Adrenal gland (tissue), 5 donors: ENCODE data around the gene RPL28.

Experiments used
- CTCF ChIP-seq, 6 experiments: fragments of 450-650 bp in 4 of 6; fragments of 200-600 bp in 2 of 6; sonication (generic) in 1 of 6; IDR thresholded peaks; 1 replicate in 5 of 6; 2 replicates in 1 of 6; pipeline versions ENCODE4 v1.5.1 to v1.8.0; 2016 to 2021; ENCODE audit warnings: antibody characterized with exemption in 6 of 6, mild to moderate bottlenecking in 2 of 6, moderate library complexity in 1 of 6
- POLR2A ChIP-seq, 2 donors: fragments of 450-650 bp; IDR thresholded peaks; one replicate each; pipeline ENCODE4 v1.6.1; 2017; ENCODE audit warnings: antibody characterized with exemption in 2 of 2, mild to moderate bottlenecking in 2 of 2, moderate library complexity in 1 of 2
- donor health status: DM: no; HTN: no; CAD: no.

GRCh38 chr19:55348317-55349034 lies 37.3 kb upstream of the RPL28 start:
- TF ChIP-seq CTCF (IDR thresholded peaks at IDR 0.05) (no peak), POLR2A (IDR thresholded peaks at IDR 0.05) (no peak)
